Measurements from ENCODE around the gene GFRA1. TPM values are rescaled to one million over a fixed set of nuclear protein-coding genes. Genes with fewer than 3 reads are reported as not detected.

GFRA1 gene
- total RNA-seq, 1 experiment from 2014 or later: 0.30 TPM

DNA sequence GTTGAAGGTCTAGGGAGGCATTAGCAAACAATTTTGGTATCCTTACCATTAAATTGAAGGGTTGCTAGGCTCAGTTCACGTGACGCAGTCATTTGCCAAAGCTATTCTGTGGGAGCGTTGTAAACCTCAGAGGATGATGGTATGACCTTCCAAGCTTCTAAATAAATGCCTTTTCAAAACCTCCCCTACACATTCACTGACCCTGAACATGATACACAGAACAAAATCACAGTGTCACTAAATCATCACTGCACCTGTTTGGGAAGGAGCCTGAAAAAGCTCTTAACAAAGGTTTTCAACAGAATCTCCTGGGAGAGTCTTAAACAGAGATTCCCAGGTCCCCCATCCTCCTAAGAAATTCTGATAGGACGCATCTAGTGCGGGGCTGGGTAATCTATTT lies 38.0 kb upstream of the GFRA1 start:
- Histone ChIP-seq H3K9me3 (ENCODE audit: control insufficient read depth in 1 of 2, insufficient read depth in 1 of 2, low read depth in 1 of 2, low read length in 2 of 2) (no peaks in the 10 kb centered on the region), H3K4me1 (ENCODE audit: control insufficient read depth in 1 of 2, insufficient read depth in 2 of 2, low read length in 2 of 2) (no peaks in the 10 kb centered on the region), H3K9ac (ENCODE audit: low read length) (no peak overlapping the region), H4K20me1 (ENCODE audit: insufficient read depth) (no peaks in the 10 kb centered on the region), H3K27me3 (ENCODE audit: insufficient read depth, low read length) (peaks cover 33% of the 10 kb centered on the region), H3K4me2 (ENCODE audit: low read length) (no peak overlapping the region), H3K9me2 (ENCODE audit: insufficient read depth) (no peaks in the 10 kb centered on the region), H3K4me3 (replicated peaks in 1 of 2; ENCODE audit: low read depth in 1 of 2, low read length in 2 of 2) (no peak overlapping the region), H3K36me3 (ENCODE audit: control insufficient read depth in 1 of 2, insufficient read depth in 2 of 2, low read length in 2 of 2) (no peaks in the 10 kb centered on the region), H3K27ac (ENCODE audit: low read depth, low read length) (no peak overlapping the region), H2AFZ (ENCODE audit: low read depth, low read length, poor library complexity, severe bottlenecking) (no peak overlapping the region), H3K79me2 (ENCODE audit: insufficient read depth, low read length) (no peaks in the 10 kb centered on the region)
- RAD21 ChIA-PET (ENCODE audit: low non-redundant PET in 1 of 2, low total read pairs in 2 of 2, uncharacterized antibody in 2 of 2, unreplicated experiment in 2 of 2): interaction anchor here in 1 of 2 experiments (0.6 kb wide), 1 partner anchor 1775 kb away, joined by 6 read pairs; no protein-coding TSS in a partner anchor
- intact Hi-C loops (cut with micrococcal nuclease): no loop called here
- CTCF ChIA-PET: no interaction called here
- POLR2A ChIA-PET: no interaction called here
- ATAC-seq (no peak), DNase-seq (ENCODE audit: low read depth, low spot score) (no peak)
- BruUV-seq (replicated peaks): no TSS peak
- TF ChIP-seq, protein P1, sequence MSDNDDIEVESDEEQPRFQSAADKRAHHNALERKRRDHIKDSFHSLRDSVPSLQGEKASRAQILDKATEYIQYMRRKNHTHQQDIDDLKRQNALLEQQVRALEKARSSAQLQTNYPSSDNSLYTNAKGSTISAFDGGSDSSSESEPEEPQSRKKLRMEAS (IDR thresholded peaks at IDR 0.05): no peak
- TF ChIP-seq TCF7L2 (IDR thresholded peaks at IDR 0.05; ENCODE audit: borderline replicate concordance, extremely low read depth, insufficient read depth, insufficient read length) (no peak), POLR2A (IDR thresholded peaks at IDR 0.05; ENCODE audit: borderline replicate concordance, extremely low read depth, insufficient read depth, insufficient read length) (no peak), CBX3 (IDR thresholded peaks at IDR 0.05; ENCODE audit: low read depth) (no peak), ZNF274 (IDR thresholded peaks at IDR 0.05; ENCODE audit: low read depth, low read length) (no peak), SP1 (IDR thresholded peaks at IDR 0.05; ENCODE audit: low read depth) (no peak), JUND (IDR thresholded peaks at IDR 0.05) (no peak), EGR1 (IDR thresholded peaks at IDR 0.05; ENCODE audit: low read depth) (no peak), ELF1 (IDR thresholded peaks at IDR 0.05; ENCODE audit: borderline replicate concordance, low read depth) (no peak), YY1 (IDR thresholded peaks at IDR 0.05; ENCODE audit: extremely low read depth, insufficient replicate concordance, low read depth, low read length) (no peak), CEBPB (IDR thresholded peaks at IDR 0.05; ENCODE audit: low read depth) (no peak), FOSL1 (IDR thresholded peaks at IDR 0.05; ENCODE audit: low read depth) (no peak), ZFX (IDR thresholded peaks at IDR 0.05) (no peak)
- TF ChIP-seq, protein P2, sequence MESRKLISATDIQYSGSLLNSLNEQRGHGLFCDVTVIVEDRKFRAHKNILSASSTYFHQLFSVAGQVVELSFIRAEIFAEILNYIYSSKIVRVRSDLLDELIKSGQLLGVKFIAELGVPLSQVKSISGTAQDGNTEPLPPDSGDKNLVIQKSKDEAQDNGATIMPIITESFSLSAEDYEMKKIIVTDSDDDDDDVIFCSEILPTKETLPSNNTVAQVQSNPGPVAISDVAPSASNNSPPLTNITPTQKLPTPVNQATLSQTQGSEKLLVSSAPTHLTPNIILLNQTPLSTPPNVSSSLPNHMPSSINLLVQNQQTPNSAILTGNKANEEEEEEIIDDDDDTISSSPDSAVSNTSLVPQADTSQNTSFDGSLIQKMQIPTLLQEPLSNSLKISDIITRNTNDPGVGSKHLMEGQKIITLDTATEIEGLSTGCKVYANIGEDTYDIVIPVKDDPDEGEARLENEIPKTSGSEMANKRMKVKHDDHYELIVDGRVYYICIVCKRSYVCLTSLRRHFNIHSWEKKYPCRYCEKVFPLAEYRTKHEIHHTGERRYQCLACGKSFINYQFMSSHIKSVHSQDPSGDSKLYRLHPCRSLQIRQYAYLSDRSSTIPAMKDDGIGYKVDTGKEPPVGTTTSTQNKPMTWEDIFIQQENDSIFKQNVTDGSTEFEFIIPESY (IDR thresholded peaks at IDR 0.05; ENCODE audit: extremely low read depth, insufficient replicate concordance, low read length): no peak
- TF ChIP-seq, protein P3, sequence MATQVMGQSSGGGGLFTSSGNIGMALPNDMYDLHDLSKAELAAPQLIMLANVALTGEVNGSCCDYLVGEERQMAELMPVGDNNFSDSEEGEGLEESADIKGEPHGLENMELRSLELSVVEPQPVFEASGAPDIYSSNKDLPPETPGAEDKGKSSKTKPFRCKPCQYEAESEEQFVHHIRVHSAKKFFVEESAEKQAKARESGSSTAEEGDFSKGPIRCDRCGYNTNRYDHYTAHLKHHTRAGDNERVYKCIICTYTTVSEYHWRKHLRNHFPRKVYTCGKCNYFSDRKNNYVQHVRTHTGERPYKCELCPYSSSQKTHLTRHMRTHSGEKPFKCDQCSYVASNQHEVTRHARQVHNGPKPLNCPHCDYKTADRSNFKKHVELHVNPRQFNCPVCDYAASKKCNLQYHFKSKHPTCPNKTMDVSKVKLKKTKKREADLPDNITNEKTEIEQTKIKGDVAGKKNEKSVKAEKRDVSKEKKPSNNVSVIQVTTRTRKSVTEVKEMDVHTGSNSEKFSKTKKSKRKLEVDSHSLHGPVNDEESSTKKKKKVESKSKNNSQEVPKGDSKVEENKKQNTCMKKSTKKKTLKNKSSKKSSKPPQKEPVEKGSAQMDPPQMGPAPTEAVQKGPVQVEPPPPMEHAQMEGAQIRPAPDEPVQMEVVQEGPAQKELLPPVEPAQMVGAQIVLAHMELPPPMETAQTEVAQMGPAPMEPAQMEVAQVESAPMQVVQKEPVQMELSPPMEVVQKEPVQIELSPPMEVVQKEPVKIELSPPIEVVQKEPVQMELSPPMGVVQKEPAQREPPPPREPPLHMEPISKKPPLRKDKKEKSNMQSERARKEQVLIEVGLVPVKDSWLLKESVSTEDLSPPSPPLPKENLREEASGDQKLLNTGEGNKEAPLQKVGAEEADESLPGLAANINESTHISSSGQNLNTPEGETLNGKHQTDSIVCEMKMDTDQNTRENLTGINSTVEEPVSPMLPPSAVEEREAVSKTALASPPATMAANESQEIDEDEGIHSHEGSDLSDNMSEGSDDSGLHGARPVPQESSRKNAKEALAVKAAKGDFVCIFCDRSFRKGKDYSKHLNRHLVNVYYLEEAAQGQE (IDR thresholded peaks at IDR 0.05; ENCODE audit: low read depth): no peak
- TF ChIP-seq, protein P4, sequence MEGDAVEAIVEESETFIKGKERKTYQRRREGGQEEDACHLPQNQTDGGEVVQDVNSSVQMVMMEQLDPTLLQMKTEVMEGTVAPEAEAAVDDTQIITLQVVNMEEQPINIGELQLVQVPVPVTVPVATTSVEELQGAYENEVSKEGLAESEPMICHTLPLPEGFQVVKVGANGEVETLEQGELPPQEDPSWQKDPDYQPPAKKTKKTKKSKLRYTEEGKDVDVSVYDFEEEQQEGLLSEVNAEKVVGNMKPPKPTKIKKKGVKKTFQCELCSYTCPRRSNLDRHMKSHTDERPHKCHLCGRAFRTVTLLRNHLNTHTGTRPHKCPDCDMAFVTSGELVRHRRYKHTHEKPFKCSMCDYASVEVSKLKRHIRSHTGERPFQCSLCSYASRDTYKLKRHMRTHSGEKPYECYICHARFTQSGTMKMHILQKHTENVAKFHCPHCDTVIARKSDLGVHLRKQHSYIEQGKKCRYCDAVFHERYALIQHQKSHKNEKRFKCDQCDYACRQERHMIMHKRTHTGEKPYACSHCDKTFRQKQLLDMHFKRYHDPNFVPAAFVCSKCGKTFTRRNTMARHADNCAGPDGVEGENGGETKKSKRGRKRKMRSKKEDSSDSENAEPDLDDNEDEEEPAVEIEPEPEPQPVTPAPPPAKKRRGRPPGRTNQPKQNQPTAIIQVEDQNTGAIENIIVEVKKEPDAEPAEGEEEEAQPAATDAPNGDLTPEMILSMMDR (IDR thresholded peaks at IDR 0.05 in 2 of 3, conservative IDR thresholded peaks at IDR 0.05 in 1 of 3; ENCODE audit: borderline replicate concordance in 1 of 3, insufficient read depth in 1 of 3, low read depth in 2 of 3, low read length in 2 of 3): no peak
